ENCODE measurements around the gene LRRC40.
A peak's percentile ranks its signal among the peaks of the same experiment; 100 is the strongest.
"Not testable (repeated sequence)": the region's sequence is repeated elsewhere in the genome, so short reads cannot be mapped to it uniquely, and the experiment has no call there.

Gene LRRC40

GRCh38 chr1:70204600-70204999, 779 bp downstream of the LRRC40 start:
- intact Hi-C loops (cut with DNase I), result loop anchor here (2.0 kb wide), 1 partner anchor 208 kb away; no protein-coding TSS in a partner anchor
- DNase-seq, result no peak

- no peak for DNase-seq
- intact Hi-C loops (cut with DNase I), result loop anchor here (2.0 kb wide), 1 partner anchor 209 kb away; no protein-coding TSS in a partner anchor
Measured at GRCh38 chr1:70204139-70204538, 1.2 kb downstream of the LRRC40 start.

- intact Hi-C loops (cut with DNase I), result no loop called here
Measured at GRCh38 chr1:70202173-70202758, 3.1 kb downstream of the LRRC40 start.

GRCh38 chr1:70200065-70200464, 5.3 kb downstream of the LRRC40 start:
- DNase-seq, result peak in 1 of 10 donors; percentile 10
- intact Hi-C loops (cut with DNase I), result no loop called here

More at GRCh38 chr1:70202173-70202758, 3.1 kb downstream of the LRRC40 start:
- no peak for DNase-seq

GRCh38 chr1:70196333-70196732, 9.0 kb downstream of the LRRC40 start:
- intact Hi-C loops (cut with DNase I), result no loop called here
- no peak for DNase-seq

- DNase-seq, result no peak
- intact Hi-C loops (cut with DNase I), result no loop called here
Measured at GRCh38 chr1:70195342-70195741, 10.0 kb downstream of the LRRC40 start.

- DNase-seq, result no peak
- intact Hi-C loops (cut with DNase I), result loop anchor here (5.0 kb wide), 1 partner anchor 607 kb away; no protein-coding TSS in a partner anchor
Measured at GRCh38 chr1:70194601-70195000, 10.8 kb downstream of the LRRC40 start.

- intact Hi-C loops (cut with DNase I), result loop anchor here (5.0 kb wide), 1 partner anchor 605 kb away; no protein-coding TSS in a partner anchor
- not testable (repeated sequence) for DNase-seq
Measured at GRCh38 chr1:70192446-70192845, 12.9 kb downstream of the LRRC40 start.

- DNase-seq, result no peak
- intact Hi-C loops (cut with DNase I), result loop anchor here (5.0 kb wide), 1 partner anchor 603 kb away; no protein-coding TSS in a partner anchor
Measured at GRCh38 chr1:70190180-70190579, 15.2 kb downstream of the LRRC40 start.

- DNase-seq, result no peak
- intact Hi-C loops (cut with DNase I), result no loop called here
Measured at GRCh38 chr1:70188522-70188921, 16.9 kb downstream of the LRRC40 start.

GRCh38 chr1:70185181-70185580, 20.2 kb downstream of the LRRC40 start:
- intact Hi-C loops (cut with DNase I), result not testable (repeated sequence)

GRCh38 chr1:70171512-70171911, 33.9 kb downstream of the LRRC40 start:
- intact Hi-C loops (cut with DNase I), result no loop called here
- no peak for DNase-seq

More at GRCh38 chr1:70185181-70185580, 20.2 kb downstream of the LRRC40 start:
- DNase-seq, result not testable (repeated sequence)

- intact Hi-C loops (cut with DNase I), result no loop called here
- DNase-seq, result no peak
Measured at GRCh38 chr1:70169018-70169839, 36.1 kb downstream of the LRRC40 start.

- intact Hi-C loops (cut with DNase I), result no loop called here
- DNase-seq, result no peak
Measured at GRCh38 chr1:70168283-70168682, 37.1 kb downstream of the LRRC40 start.

- intact Hi-C loops (cut with DNase I), result no loop called here
- no peak for DNase-seq
Measured at GRCh38 chr1:70164350-70164749, 41.0 kb downstream of the LRRC40 start.

GRCh38 chr1:70156529-70157120, 48.8 kb downstream of the LRRC40 start:
- intact Hi-C loops (cut with DNase I), result no loop called here
- DNase-seq, result no peak

- intact Hi-C loops (cut with DNase I), result no loop called here
- DNase-seq, result no peak
Measured at GRCh38 chr1:70153739-70154138, 51.6 kb downstream of the LRRC40 start.

GRCh38 chr1:70150444-70150843, 54.9 kb downstream of the LRRC40 start:
- intact Hi-C loops (cut with DNase I), result no loop called here
- no peak for DNase-seq

- no peak for DNase-seq
- intact Hi-C loops (cut with DNase I), result loop anchor here (10.0 kb wide), 1 partner anchor 1332 kb away; no protein-coding TSS in a partner anchor
Measured at GRCh38 chr1:70146488-70146887, 58.9 kb downstream of the LRRC40 start.

- no peak for DNase-seq
- intact Hi-C loops (cut with DNase I), result loop anchor here (10.0 kb wide), 1 partner anchor 1328 kb away; no protein-coding TSS in a partner anchor
Measured at GRCh38 chr1:70143048-70143659, 62.2 kb downstream of the LRRC40 start.

GRCh38 chr1:70142075-70142474, 63.3 kb downstream of the LRRC40 start:
- intact Hi-C loops (cut with DNase I), result loop anchor here (10.0 kb wide), 1 partner anchor 1327 kb away; no protein-coding TSS in a partner anchor
- no peak for DNase-seq

Measured in posterior cingulate gyrus (tissue), 11 donors.